GM19043 (cell line): ENCODE data around the gene KCTD18.

Experiments used
- ATAC-seq: cut with Tn5 transposase; IDR thresholded peaks from one replicate; pipeline ENCODE4 v1.9.1; 2021; ENCODE audit warnings: low read depth; ENCODE audit not compliant: unreplicated experiment

KCTD18 gene

DNA sequence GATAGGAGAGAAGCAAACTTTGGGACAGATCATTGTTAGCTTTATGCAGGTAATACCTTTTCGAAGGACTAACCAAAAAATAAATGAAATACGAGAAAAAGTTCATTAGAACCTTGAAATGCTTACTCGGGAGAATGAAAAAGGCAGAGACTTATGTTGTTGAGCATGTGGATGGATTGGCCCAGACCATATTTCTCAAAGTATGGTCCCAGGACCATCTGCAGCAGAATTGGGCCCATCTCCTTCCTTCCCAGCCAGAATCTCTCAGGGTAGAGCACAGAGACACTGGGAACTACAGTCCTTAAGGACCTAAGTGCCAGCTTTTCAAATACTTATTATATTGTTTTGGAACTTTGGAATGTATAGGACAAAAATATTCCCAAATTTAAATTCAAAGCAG lies 50.8 kb downstream of the KCTD18 start:
- ATAC-seq, result no peak

DNA sequence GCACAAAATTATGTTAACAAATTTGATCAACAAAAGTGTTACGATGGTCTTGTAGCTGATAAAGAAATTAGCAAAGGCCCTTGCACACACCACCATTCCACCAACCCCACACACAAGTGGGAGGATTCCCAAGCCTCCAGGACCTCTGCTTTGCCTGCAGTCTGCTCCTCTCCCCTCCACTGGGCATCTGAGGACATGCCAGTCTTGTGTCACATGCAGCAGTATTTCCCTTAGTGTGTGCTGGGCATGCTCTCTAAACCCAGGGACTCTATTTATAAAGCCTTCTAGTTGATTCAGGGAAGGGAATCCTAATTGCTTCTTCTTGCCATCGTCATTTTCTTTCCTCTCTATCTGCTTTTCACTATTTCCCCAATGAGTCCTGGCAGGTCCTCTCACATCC lies 53.3 kb downstream of the KCTD18 start:
- no peak for ATAC-seq

DNA sequence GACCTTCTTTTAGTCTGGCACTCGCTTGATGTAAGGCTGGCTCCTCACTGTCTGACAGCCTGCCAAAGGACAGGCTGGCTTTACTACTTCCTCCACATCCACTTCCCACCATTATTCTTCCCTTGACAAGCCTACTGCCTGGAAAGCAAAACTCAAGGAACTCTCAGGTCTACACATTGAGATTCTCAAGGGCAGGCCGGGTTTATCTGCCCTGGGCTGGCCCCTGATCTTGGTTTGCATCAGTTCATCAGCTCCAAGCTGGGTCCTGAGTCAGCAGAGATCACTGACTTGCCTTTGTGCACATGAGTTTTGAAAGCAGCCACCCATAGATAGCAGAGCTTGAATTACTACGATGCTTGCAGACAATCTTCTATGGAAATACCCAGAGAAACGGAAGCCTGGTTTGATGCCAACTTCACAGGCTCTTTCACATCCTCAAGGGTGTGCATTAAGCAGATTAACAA lies 53.9 kb downstream of the KCTD18 start:
- ATAC-seq, result peak; percentile 44

DNA sequence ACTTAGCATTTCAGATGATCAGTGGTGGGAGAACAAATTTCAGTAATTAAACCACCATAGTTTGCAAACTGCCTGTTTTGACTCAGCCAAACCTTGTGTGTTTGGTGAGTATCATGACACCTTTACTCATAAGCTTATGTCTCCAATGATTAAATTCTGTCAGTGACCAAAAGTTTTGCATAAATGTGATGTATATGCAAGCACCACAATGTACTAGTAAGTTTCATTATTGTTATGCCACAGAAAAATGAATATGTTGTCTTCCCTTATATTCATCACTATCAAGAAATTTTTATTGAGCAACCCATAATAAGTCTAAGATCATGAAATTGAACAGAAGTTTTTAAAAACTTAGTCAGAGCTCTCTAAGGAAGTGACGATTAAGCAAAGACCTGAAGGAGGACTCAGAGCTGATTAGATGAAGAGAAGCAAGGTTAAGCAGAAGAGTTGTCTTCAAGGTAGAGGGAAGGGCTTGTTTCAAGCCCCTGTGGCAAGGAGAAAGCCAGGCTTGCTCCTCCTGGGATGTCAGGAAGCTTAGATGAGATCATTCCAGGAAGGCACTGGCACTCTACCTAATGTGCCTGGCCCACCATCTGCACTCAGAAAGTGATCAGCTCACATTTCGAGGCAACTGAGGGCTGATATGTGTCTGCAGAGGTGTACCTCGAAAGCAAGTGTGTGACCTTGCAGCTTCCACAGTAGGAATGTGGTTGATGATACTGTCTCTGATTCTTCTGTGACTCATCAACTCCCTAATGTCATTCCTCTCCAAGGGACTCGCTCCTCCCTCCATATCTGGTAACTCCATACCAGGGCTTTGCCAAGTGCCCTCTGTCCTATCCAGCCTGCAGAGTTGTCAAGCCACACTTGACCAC lies 54.7 kb downstream of the KCTD18 start:
- peak; percentile 78 for ATAC-seq

DNA sequence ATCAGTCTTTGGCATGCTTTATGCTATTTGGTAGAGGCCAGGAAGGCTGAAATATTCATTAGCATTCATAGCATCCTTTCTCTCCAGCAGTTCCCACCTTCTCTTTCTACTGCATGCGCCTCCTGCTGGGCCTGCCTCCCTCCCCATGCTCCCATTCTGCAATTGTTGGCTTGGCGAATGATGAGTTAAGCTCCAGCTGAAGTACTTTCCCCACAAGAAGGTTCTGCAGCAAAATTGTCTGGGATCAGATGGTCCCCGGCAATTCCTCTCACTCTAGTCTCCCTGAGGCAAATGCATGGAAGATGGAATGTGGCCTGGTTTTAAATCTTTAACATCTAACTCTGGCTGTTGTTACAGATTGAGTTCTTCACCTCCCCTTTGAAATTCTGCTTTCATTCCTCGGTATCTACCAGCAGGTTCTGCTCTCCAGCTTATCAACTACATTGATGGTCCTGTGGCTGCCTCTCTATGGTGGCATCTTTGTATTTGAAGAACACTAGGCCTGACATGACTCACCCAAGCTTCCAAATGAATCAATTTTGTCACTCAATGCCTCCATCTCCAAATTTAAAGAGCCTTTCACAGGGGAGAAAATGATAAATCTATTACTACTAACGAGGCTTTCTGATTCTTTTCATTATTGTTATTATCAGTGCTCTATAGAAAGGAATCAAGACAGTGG lies 55.9 kb downstream of the KCTD18 start:
- ATAC-seq, result no peak

DNA sequence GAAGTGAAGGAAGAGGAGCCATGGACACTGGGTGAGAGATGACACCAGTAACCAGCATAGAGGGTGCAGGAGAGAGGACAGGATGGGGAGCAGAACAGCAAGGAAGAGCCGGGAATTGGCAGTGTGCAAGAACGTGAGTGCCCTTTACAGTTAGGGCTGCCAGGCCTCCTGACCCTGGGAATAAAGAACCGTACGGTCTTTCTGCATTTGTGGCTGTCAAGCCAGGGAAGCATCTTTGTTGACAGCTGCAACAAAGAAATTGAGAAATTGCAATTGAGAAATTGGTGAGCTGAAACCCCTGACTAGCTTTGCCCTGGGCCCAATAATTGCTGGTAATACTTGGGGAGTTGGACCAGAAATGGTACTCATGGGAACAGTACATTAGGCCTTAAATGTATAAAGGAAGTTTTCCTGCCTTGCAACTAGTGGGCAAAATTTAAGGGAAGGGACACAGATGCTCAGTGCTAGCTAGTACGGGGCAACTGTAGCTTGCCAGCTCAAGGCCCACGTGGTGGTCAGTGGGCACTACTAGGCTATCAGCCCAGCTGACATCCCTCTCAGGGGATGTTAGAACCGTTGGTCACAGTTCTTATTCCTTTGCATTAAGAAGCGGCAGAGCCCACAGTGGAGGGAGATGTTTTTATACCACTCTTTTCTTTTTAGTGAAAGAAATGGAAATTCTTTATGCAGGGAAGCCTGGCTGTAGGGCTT lies 56.6 kb downstream of the KCTD18 start:
- ATAC-seq, result no peak

DNA sequence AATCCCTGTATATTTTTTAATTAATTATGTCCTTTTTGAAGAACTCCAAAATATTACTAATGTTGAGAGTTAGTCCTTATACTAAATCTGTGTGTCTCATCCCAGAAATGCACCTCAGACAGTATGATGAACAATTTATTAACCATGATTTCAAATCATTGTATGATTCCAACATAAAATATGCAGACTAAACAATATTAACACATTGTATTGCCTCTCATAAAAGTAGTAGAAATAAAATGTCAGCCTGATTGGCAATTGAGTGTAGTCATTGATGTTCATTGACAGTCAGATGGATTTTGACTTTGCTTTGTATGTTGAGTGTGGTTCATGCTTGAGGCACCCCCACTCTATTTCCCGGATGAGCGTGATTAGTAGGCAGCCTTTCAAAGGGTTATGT lies 57.5 kb downstream of the KCTD18 start:
- no peak for ATAC-seq

DNA sequence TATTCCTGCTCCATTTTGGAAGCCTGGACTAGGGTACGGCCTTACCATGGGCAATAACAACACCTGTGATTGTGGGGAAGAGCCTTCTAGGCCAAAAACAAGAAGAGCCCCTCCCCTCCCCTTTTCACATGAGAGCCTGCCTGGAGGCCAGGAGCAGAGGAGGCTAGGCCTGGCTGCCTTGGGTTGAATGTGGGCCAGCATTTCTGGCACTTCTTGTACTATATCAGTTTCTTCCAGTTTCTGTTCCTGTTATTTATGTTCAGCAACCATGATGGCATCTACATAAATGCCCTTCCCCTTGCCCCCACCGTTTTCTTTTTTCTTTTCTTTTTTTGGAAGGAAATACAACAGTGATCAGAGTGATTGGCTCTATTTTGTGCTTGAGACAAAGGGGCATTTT lies 58.4 kb downstream of the KCTD18 start:
- no peak for ATAC-seq

DNA sequence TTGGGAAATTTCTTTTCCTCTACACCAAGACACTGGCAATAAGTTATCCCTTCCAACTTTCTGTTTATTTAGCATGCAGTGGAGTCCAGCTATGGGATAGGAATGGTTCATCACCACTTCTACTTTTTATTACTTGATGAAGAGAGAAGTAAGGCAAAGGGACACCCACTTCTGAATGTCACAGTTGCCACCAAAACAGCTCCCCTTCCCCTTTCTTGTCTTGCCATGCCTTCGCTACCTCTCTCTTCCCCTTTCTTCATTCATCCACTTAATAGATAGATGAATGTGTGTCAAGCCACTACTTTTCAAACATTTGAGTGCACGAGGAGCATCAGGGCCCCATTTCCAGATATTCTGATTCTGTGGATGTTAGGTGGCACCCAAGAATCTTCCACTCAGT lies 59.6 kb downstream of the KCTD18 start:
- no peak for ATAC-seq

DNA sequence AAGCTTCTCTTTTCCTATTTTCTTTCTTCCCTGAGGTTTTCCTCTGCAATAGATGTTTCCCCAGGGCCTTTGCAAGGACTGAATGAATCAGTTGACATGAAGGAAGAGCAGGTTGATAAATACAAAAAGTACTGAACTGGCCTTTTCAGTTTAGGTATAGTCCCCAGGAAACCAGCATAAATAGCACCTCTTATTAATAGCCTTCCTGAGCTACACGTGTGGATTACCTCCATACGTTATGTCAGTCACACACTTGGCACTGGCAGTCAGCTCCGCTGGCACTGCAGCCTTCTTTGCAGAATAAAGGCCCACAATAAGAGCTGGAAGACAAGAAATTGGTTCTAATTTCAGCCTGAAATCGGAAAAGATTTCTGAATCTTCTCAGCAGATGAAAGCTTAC lies 60.7 kb downstream of the KCTD18 start:
- ATAC-seq, result no peak

DNA sequence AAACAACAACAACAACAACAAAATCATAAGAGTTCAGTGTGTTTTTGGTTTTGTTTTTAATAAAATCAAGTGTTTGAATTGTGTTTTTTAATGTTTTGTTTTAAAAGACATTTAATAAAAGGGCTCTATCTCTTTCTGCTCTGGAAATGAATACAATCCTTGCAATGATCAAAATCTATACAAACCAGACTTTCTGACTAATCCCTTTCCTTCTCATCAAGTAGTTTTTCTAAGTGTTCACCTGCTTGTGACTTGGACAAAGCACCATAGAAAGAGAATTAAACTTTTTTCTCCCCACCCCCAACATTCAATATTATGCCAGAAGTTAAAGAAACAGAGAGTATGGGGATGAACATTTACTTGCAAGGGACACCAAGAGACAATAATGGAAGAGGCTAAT lies 61.4 kb downstream of the KCTD18 start:
- no peak for ATAC-seq

DNA sequence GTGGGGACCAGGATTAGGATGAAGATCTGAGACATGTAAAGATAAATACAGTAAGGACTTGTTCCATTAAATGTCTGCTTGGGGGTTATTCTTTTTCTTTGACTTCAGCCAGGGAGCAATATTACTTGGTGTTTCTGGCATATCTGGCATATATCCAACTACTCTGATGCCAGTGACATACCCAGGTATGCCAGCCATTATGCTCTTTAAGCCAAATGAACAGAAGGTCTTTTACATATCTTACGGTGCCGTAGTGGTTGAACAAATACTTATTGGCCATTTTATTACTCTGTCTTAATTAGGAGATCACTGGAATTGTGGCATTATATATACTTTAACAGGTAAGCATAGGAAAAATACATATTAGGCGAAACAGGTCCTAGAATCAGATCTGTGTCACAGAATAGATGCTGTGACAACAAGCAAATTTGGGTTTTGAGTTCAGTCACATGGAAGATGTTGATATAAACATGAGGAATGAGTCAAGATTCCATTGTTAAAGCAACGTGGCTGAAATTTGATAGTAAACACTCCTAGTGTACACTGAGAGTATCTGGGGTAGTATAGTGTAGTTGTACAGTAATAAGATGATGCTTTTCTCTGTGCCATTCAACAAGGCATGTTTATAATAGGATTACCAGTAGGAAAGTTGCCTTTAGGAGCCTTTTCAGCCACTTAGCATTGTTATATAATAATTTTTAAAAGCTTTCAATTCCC lies 62.6 kb downstream of the KCTD18 start:
- no peak for ATAC-seq

DNA sequence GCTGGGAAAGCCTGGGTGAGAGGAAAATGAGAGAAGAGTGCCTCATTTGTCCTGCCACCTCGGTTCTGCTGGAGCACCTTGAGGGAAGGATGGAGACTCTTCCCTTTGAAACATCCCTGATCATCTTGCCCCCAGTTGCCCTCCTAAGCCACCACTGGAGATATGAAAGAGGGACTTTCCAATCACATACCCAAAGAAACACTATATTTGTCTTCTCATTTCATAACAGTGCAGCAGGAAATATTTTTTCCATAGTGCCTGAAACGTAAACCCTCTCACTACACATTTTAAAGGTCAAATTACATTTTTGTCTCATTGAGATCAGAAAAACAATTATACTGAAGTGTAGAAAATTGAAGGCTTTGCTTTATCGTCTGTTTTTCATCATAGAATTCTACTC lies 63.3 kb downstream of the KCTD18 start:
- ATAC-seq, result no peak

DNA sequence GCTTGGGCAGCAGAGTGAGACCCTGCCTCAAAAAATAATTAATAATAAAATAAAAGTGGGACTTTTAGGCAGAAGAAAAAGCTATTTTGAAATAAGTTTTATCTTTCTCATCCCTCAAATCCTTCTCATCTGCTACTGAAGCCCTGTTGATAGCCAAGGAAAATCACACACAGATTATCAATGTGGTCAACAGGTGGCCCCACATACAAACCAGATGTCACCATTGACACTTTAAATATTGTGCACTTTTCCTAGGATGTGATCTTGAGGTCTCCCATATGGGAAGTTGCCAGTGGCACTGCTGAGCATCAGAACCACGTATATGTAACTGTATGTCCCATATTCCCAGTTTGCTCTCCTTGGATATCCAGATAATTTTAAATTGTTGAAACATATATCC lies 64.6 kb downstream of the KCTD18 start:
- ATAC-seq, result no peak

DNA sequence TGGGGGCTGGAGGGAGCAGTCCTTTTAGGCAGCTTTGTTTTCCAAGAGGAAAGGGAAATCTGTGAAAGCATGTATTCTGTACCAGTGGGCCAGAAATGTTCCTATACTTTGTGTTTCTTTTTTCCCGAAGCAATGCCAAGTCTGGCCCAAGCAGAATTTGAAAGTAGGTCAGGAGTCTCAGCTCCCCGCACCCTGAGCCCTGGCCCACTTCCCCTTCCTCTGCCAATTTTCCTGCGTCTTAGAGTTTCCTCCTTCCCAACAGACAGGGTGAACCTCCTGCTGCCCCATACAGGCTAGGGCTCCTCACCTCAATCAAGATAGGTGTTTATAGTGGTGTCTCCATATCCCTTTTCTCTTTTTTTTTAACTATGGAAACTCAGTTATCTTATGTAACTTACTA lies 65.3 kb downstream of the KCTD18 start:
- no peak for ATAC-seq

DNA sequence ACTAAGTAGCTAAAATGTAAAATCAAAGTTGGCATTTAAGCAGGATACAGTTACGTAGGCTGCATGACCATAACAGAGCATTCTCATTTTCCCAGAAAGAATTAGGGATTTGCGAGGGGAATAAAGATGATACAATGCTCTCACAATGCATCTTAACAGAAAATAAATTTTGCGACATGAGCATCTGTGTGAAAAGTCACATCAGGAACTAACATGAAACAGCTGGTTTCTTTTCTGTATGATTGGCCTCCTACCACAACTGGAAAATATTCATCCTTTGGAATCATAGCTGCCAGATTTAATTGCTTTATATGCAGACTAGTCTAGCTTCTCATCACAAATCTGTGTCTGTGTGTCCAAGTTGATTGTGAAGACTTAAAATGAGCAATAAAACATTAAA lies 66.0 kb downstream of the KCTD18 start:
- no peak for ATAC-seq

DNA sequence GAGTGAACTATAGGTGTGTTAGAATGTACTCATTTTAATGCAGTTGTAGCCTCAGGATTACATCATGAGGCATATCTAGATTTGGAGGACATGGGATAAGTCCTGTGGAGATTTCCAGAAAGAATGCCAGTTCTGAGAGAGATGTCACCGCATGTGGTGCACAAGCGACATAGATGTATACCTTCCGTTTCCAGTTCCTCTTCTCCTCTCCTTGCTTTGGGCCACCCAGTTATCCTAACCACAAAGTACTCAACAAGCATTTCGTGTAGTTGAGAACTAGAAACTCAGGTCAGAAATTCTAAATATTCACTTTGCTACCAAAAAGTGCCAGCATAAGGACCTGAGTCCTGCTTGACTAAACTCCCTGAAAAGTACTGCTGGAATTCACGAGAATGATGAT lies 66.5 kb downstream of the KCTD18 start:
- ATAC-seq, result no peak

DNA sequence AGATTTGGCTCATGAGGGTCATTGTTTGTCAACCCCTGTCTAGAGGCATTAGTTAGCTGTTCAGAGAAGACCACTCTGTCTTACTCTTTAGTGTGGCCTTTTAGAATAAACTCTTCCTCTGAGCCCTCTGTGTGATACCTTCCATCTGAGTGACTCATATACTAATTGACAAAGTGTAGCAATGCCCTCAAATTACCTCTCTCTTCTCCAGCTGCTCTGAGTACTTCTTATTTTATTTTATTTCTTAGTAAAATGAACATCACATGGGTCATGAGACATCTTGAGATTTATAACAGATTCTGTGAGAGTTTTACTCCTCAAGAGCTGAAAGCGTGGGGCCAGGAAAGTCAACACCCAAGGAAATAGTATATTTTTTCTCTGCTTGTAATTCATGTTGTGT lies 67.4 kb downstream of the KCTD18 start:
- ATAC-seq, result no peak

DNA sequence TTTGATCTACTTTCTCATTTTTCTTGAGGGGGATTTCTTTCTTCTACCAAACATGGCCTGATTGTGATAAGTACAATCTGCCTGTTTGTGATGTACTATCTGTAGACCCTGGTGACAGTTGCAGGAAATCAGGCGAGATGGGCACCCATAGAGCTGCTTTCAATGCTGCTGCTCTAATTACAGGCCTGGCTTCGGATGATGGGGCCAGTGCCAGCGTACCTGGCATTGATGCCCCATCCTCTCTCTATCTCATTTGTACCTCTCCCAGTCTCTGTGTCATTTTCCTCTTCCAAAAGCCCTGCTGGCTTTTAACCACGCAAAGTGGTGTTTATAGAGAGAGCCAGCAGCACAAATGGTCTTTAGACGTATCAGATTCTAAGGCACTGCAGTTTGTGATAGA lies 69.9 kb downstream of the KCTD18 start:
- no peak for ATAC-seq
